ENCODE data around the gene RLBP1. TPM values are rescaled to one million over a fixed set of nuclear protein-coding genes. Genes with fewer than 3 reads are reported as not detected.

RLBP1 gene
- total RNA-seq, 2 donors from 2014 or later: not detected

- TF ChIP-seq POLR2A (IDR thresholded peaks at IDR 0.05) (no peak), POLR2AphosphoS5 (IDR thresholded peaks at IDR 0.05) (no peak)
- TF ChIP-seq, protein P1, sequence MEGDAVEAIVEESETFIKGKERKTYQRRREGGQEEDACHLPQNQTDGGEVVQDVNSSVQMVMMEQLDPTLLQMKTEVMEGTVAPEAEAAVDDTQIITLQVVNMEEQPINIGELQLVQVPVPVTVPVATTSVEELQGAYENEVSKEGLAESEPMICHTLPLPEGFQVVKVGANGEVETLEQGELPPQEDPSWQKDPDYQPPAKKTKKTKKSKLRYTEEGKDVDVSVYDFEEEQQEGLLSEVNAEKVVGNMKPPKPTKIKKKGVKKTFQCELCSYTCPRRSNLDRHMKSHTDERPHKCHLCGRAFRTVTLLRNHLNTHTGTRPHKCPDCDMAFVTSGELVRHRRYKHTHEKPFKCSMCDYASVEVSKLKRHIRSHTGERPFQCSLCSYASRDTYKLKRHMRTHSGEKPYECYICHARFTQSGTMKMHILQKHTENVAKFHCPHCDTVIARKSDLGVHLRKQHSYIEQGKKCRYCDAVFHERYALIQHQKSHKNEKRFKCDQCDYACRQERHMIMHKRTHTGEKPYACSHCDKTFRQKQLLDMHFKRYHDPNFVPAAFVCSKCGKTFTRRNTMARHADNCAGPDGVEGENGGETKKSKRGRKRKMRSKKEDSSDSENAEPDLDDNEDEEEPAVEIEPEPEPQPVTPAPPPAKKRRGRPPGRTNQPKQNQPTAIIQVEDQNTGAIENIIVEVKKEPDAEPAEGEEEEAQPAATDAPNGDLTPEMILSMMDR (IDR thresholded peaks at IDR 0.05): no peak
- H3K4me1 ChIP-seq (replicated peaks): peaks cover 8% of the 10 kb centered on the region
- peak; percentile 24 for DNase-seq (ENCODE audit: low spot score)
- 36% methylated on average over 1 of the region's 1 CpG for WGBS
- H3K27me3 ChIP-seq (replicated peaks; ENCODE audit: insufficient read depth): no peaks in the 10 kb centered on the region
- peak overlapping the region; percentile 6 to 51 for H3K27ac ChIP-seq
- no peaks in the 10 kb centered on the region for H3K36me3 ChIP-seq
- H3K4me3 ChIP-seq: no peak overlapping the region
- intact Hi-C loops (cut with DNase I): loop anchor here (5.0 kb wide), 1 partner anchor 33 kb away; the partner anchor contains the start of gene FANCI
- H3K9me3 ChIP-seq: no peaks in the 10 kb centered on the region
Observed at GRCh38 chr15:89209057-89209456, 12.3 kb downstream of the RLBP1 start.

GRCh38 chr15:89208256-89208655, 13.1 kb downstream of the RLBP1 start:
- Histone ChIP-seq H3K27ac (peak overlapping the region; percentile 6 to 51), H3K9me3 (no peaks in the 10 kb centered on the region), H3K4me3 (no peak overlapping the region), H3K36me3 (no peaks in the 10 kb centered on the region), H3K4me1 (replicated peaks) (peaks cover 8% of the 10 kb centered on the region), H3K27me3 (replicated peaks; ENCODE audit: insufficient read depth) (no peaks in the 10 kb centered on the region)
- TF ChIP-seq, protein P1 (IDR thresholded peaks at IDR 0.05): no peak
- TF ChIP-seq POLR2AphosphoS5 (IDR thresholded peaks at IDR 0.05): peak; percentile 46
- no peak for TF ChIP-seq POLR2A (IDR thresholded peaks at IDR 0.05)
- intact Hi-C loops (cut with DNase I): loop anchor here (5.0 kb wide), 1 partner anchor 34 kb away; the partner anchor contains the start of gene FANCI
- no peak for DNase-seq (ENCODE audit: low spot score)

GRCh38 chr15:89206908-89207331, 14.5 kb downstream of the RLBP1 start:
- Histone ChIP-seq H3K36me3 (no peaks in the 10 kb centered on the region), H3K4me3 (no peak overlapping the region), H3K4me1 (replicated peaks) (peaks cover 8% of the 10 kb centered on the region), H3K9me3 (no peaks in the 10 kb centered on the region), H3K27me3 (replicated peaks; ENCODE audit: insufficient read depth) (no peaks in the 10 kb centered on the region), H3K27ac (no peak overlapping the region)
- under 1% methylated on average over 14 of the region's 14 CpGs for WGBS
- intact Hi-C loops (cut with DNase I): loop anchor here (5.0 kb wide), 1 partner anchor 35 kb away; the partner anchor contains the start of gene FANCI
- DNase-seq (ENCODE audit: low spot score): peak; percentile 73
- TF ChIP-seq, protein P1 (IDR thresholded peaks at IDR 0.05): peak; percentile 91 to 97 (median 92)
- TF ChIP-seq POLR2AphosphoS5 (IDR thresholded peaks at IDR 0.05) (peak; percentile 42), POLR2A (IDR thresholded peaks at IDR 0.05) (no peak)

DNA sequence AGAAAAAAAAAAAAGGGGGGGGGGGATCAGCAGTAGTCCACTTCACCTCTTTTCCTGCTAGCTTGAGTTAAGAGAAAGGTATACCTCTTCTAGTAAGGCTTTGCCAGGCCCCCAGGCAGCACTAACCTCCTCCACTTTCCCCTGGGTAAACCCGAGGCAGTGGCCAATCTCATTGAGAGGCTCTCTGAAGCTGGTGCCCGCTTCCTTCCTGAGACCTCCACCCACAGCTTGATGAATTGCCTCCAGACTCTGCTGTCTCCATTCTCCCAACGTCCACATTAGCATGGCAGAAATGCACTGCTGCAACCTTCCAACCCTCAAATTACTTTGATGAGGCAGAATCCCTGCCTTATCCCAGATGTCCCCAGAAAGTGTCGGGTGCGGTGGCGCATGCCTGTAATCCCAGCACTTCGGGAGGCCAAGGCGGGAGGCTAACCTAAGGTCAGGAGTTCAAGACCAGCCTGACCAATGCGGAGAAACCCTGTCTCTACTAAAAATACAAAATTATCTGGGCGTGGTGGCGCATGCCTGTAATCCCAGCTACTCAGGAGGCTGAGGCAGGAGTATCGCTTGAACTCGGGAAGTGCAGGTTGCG, 15.3 kb downstream of the RLBP1 start:
- intact Hi-C loops (cut with DNase I): loop anchor here (5.0 kb wide), 1 partner anchor 36 kb away; the partner anchor contains the start of gene FANCI
- no peak for DNase-seq (ENCODE audit: low spot score)
- 76% methylated on average over 14 of the region's 14 CpGs for WGBS

More for the DNA sequence above, 15.3 kb downstream of the RLBP1 start:
- no peak for TF ChIP-seq POLR2A (IDR thresholded peaks at IDR 0.05)
- TF ChIP-seq POLR2AphosphoS5 (IDR thresholded peaks at IDR 0.05): no peak
- TF ChIP-seq, protein P1 (IDR thresholded peaks at IDR 0.05): no peak
- no peaks in the 10 kb centered on the region for H3K36me3 ChIP-seq
- no peaks in the 10 kb centered on the region for H3K27me3 ChIP-seq (replicated peaks; ENCODE audit: insufficient read depth)
- no peak overlapping the region for H3K27ac ChIP-seq
- no peak overlapping the region for H3K4me3 ChIP-seq
- peaks cover 8% of the 10 kb centered on the region for H3K4me1 ChIP-seq (replicated peaks)
- no peaks in the 10 kb centered on the region for H3K9me3 ChIP-seq

Measured in prostate gland (tissue), 2 donors.